Middle frontal gyrus (tissue), 1 donor: ENCODE results near the gene AUTS2.

Experiments
- DNase-seq: peaks from one replicate; pipeline ENCODE4 v3.0.0-alpha.2; 2015; ENCODE audit warnings: low spot score; ENCODE audit errors: extremely low spot score

Gene AUTS2

GRCh38 chr7:69929622-69930021, 331.3 kb downstream of the AUTS2 start:
- no peak for DNase-seq

- DNase-seq: peak; percentile 13
Observed at GRCh38 chr7:69932034-69932628, 333.9 kb downstream of the AUTS2 start.

- peak; percentile 50 for DNase-seq
Observed at GRCh38 chr7:69934144-69934903, 336.0 kb downstream of the AUTS2 start.

GRCh38 chr7:69935107-69935506, 336.8 kb downstream of the AUTS2 start:
- no peak for DNase-seq

DNA sequence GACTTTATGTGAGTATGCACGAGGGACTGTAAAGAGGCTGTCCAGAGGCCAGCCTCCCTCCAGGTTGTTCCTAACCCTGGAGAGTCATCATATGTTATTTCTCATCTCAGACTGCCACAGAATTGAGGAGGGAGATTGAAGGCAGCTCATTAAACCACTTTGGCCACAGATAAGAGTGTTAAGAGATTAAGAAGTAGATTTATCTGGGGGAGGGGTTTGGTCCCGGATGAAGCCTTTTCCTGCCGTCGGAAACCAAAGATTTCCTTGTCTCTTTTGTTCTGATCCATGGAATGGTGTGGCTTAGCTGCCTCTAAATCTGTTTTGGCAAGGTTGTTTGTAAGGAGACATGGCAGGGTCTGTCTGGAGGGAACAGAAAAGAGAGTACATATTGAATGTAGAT, 338.8 kb downstream of the AUTS2 start:
- DNase-seq: no peak

- DNase-seq: no peak
Observed at GRCh38 chr7:69939317-69939716, 341.0 kb downstream of the AUTS2 start.

GRCh38 chr7:69941077-69941651, 342.9 kb downstream of the AUTS2 start:
- no peak for DNase-seq

- no peak for DNase-seq
Observed at GRCh38 chr7:69942573-69942972, 344.3 kb downstream of the AUTS2 start.

GRCh38 chr7:69946901-69947300, 348.6 kb downstream of the AUTS2 start:
- no peak for DNase-seq

GRCh38 chr7:69947998-69948397, 349.7 kb downstream of the AUTS2 start:
- DNase-seq: no peak

GRCh38 chr7:69949122-69949521, 350.8 kb downstream of the AUTS2 start:
- DNase-seq: no peak

- no peak for DNase-seq
Observed at GRCh38 chr7:69951458-69951857, 353.2 kb downstream of the AUTS2 start.

DNA sequence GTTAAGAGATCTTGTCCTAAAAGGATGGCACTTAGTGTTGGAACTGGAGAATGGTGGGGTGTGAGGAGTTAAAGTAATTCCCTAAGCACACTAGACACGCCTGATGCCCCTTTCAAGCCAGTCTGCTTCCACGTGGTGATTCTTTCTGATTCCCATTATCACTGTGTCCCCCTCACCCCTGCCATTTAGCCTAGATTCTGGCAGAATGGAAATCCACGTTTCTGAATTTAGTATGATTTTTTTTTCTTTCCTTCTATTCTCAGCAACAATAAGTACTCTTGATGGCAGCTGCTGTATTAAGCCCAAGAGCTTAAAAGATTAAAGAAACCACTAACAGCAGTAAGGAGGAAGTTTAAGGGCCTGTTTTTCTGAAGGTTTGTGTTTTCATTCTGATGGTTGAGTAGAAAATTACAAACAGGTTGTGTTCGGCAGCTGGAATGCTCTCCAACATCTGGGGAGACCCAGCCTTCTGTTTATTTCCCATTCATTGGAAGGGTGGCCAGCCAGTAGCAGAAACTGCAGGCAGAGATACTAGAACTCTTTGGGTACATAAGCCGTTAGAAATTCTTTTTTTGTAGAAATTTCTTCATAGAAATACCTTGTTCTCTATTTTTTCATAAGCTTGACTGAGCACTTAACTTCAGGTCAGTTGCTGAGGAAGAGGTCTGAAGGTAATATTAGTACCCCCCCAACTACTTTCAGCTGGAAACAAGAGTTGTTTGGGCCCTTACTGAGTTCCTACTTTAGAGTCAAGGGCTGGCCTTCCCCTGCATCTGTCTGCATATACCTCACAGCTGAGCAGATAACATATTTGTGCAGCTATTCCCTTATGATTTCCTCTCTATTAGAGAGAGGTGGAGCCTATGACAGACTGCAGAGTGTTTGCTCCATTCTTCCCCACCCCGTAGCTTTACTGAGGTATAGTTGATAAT, 355.1 kb downstream of the AUTS2 start:
- no peak for DNase-seq

- no peak for DNase-seq
Observed at GRCh38 chr7:69956541-69956940, 358.3 kb downstream of the AUTS2 start.

DNA sequence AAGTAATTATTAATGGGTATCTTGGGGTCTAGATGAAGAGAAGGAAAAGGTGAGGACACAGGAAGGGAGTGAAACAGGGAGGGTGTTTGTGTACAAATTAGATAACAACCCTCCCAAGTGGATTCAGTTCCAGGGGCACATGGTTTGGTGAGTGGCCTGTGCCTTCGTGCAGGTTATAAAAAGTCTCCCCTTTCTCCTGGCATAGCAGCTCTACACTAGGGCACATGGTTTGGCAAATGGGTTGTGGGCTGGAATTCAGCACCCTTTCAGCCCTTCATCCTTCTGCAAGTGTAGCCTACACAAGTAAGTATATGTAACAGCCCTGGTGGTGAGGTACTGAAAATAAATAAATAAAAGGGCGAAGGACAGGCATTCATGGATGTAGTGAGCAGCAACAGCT, 359.4 kb downstream of the AUTS2 start:
- DNase-seq: no peak

DNA sequence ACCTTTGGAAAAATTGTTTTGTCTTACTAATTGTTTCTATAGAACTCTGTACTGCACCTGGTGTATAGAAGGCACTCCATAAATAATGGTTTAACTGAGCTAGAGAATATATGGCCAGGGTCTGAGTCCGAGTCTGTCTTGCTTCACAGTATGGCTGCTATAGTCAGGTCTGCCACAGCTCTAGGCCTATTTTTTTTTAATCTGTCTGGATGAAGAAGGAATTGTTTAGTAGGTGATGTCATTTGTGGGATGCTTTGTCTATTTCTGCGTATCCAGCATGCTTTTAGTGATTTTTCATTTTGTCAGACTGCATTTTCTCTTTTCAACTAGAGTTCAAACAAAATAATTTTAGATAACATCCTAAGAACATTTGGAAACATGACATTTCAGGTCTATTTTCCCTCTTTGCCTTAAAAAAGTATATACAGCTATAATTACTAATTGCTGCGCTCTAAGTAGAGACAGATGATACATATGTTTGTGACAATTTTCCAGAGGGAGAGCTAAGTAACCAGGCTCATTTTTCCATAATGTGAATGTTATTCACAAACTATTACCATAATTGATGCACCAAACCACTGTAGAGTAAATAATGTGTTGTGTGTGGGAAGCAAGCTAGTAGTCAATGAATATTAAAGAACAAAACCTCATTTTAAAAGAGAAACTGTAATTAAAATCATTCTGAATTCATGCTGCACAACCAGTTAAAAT, 361.7 kb downstream of the AUTS2 start:
- no peak for DNase-seq

DNA sequence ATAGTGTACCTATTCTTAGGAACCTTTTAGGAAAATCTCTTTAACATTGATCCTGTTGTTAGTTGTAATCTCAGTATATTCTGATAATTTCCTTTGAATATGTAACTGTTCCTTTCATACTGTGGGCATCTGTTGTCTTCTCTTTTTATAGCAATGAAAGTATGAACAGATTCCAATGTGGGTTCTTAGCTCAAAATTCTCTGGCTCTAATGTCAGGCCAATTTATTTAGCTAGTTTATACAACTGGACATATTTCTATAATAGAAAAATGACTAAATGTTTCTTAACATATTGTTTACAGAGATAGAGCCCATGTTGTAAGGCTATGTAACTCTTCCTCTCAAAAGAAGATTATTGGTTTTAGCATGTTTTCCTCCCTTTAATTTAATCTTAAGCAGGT, 363.2 kb downstream of the AUTS2 start:
- no peak for DNase-seq

DNA sequence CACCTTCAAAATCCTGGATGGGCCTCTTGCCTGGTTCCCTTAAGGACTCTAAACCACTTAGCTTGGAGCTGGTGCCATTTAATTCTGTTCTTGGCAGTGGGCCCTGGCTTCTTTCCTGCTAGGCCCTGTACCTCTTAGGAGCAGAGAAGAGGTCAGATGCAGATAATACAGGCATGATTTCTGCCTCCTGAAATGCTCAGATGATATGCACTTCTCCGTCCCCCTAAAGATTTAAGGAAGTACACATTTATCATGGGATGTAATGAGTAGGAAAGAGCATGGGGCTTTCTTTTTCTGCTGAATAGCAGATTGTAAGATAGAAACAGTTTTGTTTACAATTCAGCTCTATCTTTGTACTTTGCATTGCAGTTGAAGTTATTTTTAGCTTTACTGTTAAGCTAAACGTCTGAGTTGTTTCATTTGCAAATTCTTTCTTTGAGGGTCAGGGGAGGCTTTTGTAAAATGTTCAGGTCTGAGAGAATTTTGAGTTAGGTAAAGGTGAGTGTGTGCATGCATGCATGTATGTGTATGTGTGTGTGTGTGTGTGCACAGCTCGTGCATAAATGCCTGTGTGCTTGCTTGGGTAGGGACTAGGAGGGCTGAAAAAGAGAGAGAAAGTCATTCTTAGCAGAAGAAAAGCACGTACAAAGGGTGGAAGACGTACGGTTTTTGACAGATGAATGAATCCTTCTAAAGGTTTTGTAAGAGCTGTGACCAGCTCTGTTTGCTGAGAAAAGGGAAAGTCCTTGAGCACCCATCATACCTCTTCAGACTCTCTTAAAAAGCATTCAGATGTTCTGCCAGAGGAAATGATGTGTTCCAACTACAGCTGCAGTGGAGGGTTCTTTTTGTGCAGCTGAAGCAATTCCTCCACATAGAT, 364.2 kb downstream of the AUTS2 start:
- DNase-seq: no peak

GRCh38 chr7:69963393-69963792, 365.1 kb downstream of the AUTS2 start:
- no peak for DNase-seq
